ENCODE measurements around the gene SLC35F3. TPM values are rescaled to one million over a fixed set of nuclear protein-coding genes. Genes with fewer than 3 reads are reported as not detected.

The SLC35F3 gene
- total RNA-seq, 2 experiments from 2014 or later, result 0.08 TPM; not detected in 1

- H3K4me1 Mint-ChIP-seq (ENCODE audit: low read depth), result no peaks in the 10 kb centered on the region
- CTCF ChIA-PET, result no interaction called here
- H3K4me1 ChIP-seq (ENCODE audit: insufficient read depth, low read length), result no peaks in the 10 kb centered on the region
- no peak for TF ChIP-seq CTCF (IDR thresholded peaks at IDR 0.05)
- H3K27ac ChIP-seq (ENCODE audit: low read depth in 1 of 2, low read length in 2 of 2), result no peak overlapping the region
- H3K27me3 Mint-ChIP-seq, result peaks cover 38% of the 10 kb centered on the region
- H3K4me3 ChIP-seq (ENCODE audit: low read length), result no peak overlapping the region
- H3K4me3 Mint-ChIP-seq, result no peak overlapping the region
- H3K27me3 ChIP-seq (ENCODE audit: control insufficient read depth in 1 of 2, insufficient read depth in 2 of 2, low read length in 2 of 2), result no peaks in the 10 kb centered on the region
- H3K9me3 Mint-ChIP-seq, result peaks cover 2% of the 10 kb centered on the region
- ATAC-seq (ENCODE audit: poor library complexity) (no peak), DNase-seq (no peak)
- H3K36me3 ChIP-seq (ENCODE audit: insufficient read depth, low read length), result no peaks in the 10 kb centered on the region
- no peaks in the 10 kb centered on the region for H3K9me3 ChIP-seq (ENCODE audit: control insufficient read depth in 1 of 2, insufficient read depth in 1 of 2, low read length in 2 of 2)
- H3K27ac Mint-ChIP-seq, result no peak overlapping the region
- POLR2A ChIA-PET, result no interaction called here
- intact Hi-C loops (cut with DNase I, micrococcal nuclease), result no loop called here
- no peaks in the 10 kb centered on the region for H3K36me3 Mint-ChIP-seq (ENCODE audit: low read depth)
Observed at GRCh38 chr1:234093741-234094140, 189.3 kb downstream of the SLC35F3 start.

- no peak overlapping the region for H3K27ac Mint-ChIP-seq
- Histone ChIP-seq H3K27ac (ENCODE audit: low read depth in 1 of 2, low read length in 2 of 2) (no peak overlapping the region), H3K4me1 (ENCODE audit: insufficient read depth, low read length) (no peaks in the 10 kb centered on the region), H3K27me3 (ENCODE audit: control insufficient read depth in 1 of 2, insufficient read depth in 2 of 2, low read length in 2 of 2) (no peaks in the 10 kb centered on the region), H3K36me3 (ENCODE audit: insufficient read depth, low read length) (no peaks in the 10 kb centered on the region), H3K9me3 (ENCODE audit: control insufficient read depth in 1 of 2, insufficient read depth in 1 of 2, low read length in 2 of 2) (peaks cover 0 to 1% of the 10 kb centered on the region in 2 experiments), H3K4me3 (ENCODE audit: low read length) (no peak overlapping the region)
- no peaks in the 10 kb centered on the region for H3K4me1 Mint-ChIP-seq (ENCODE audit: low read depth)
- peaks cover 2% of the 10 kb centered on the region for H3K9me3 Mint-ChIP-seq
- ATAC-seq (ENCODE audit: poor library complexity), result no peak
- intact Hi-C loops (cut with DNase I, micrococcal nuclease), result no loop called here
- no peak overlapping the region for H3K4me3 Mint-ChIP-seq
- no peak for DNase-seq
- CTCF ChIA-PET, result no interaction called here
- POLR2A ChIA-PET, result no interaction called here
- H3K27me3 Mint-ChIP-seq, result peaks cover 35% of the 10 kb centered on the region
- H3K36me3 Mint-ChIP-seq (ENCODE audit: low read depth), result no peaks in the 10 kb centered on the region
- TF ChIP-seq CTCF (IDR thresholded peaks at IDR 0.05), result no peak
Observed at GRCh38 chr1:234094172-234094571, 189.7 kb downstream of the SLC35F3 start.

- Histone ChIP-seq H3K9me3 (ENCODE audit: control insufficient read depth in 1 of 2, insufficient read depth in 1 of 2, low read length in 2 of 2) (peaks cover 0 to 3% of the 10 kb centered on the region in 2 experiments), H3K4me1 (ENCODE audit: insufficient read depth, low read length) (no peaks in the 10 kb centered on the region), H3K36me3 (ENCODE audit: insufficient read depth, low read length) (no peaks in the 10 kb centered on the region), H3K27me3 (ENCODE audit: control insufficient read depth in 1 of 2, insufficient read depth in 2 of 2, low read length in 2 of 2) (peaks cover 6 to 7% of the 10 kb centered on the region in 2 experiments), H3K27ac (ENCODE audit: low read depth in 1 of 2, low read length in 2 of 2) (no peak overlapping the region), H3K4me3 (ENCODE audit: low read length) (no peak overlapping the region)
- intact Hi-C loops (cut with DNase I, micrococcal nuclease), result no loop called here
- ChIA-PET CTCF (interaction anchor here (0.6 kb wide), 1 partner anchor 449 kb away, joined by 3 read pairs; no protein-coding TSS in a partner anchor), POLR2A (no interaction called here)
- Mint-ChIP-seq H3K27me3 (peaks cover 33% of the 10 kb centered on the region), H3K9me3 (no peaks in the 10 kb centered on the region), H3K27ac (no peak overlapping the region), H3K36me3 (ENCODE audit: low read depth) (no peaks in the 10 kb centered on the region), H3K4me1 (ENCODE audit: low read depth) (no peaks in the 10 kb centered on the region), H3K4me3 (no peak overlapping the region)
- ATAC-seq (ENCODE audit: poor library complexity) (no peak), DNase-seq (no peak)
- TF ChIP-seq CTCF (IDR thresholded peaks at IDR 0.05), result no peak
Observed at GRCh38 chr1:234096161-234096770, 191.8 kb downstream of the SLC35F3 start.

Data from CD4-positive, alpha-beta T cell (primary cell).